Mesangial cell (primary cell): ENCODE data around the gene SMAD7. TPM values are rescaled to one million over a fixed set of nuclear protein-coding genes. Genes with fewer than 3 reads are reported as not detected.

Experiments used
- total RNA-seq: library from RNA; depleted of rRNA; stranded (reverse); fragments of >200 nt; gene quantifications from 2 replicates; pipeline ENCODE4 v1.2.3, GENCODE V29; 2015

Gene SMAD7, protein sequence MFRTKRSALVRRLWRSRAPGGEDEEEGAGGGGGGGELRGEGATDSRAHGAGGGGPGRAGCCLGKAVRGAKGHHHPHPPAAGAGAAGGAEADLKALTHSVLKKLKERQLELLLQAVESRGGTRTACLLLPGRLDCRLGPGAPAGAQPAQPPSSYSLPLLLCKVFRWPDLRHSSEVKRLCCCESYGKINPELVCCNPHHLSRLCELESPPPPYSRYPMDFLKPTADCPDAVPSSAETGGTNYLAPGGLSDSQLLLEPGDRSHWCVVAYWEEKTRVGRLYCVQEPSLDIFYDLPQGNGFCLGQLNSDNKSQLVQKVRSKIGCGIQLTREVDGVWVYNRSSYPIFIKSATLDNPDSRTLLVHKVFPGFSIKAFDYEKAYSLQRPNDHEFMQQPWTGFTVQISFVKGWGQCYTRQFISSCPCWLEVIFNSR
- total RNA-seq, result 38.1 and 50.6 TPM in 2 replicates

DNA sequence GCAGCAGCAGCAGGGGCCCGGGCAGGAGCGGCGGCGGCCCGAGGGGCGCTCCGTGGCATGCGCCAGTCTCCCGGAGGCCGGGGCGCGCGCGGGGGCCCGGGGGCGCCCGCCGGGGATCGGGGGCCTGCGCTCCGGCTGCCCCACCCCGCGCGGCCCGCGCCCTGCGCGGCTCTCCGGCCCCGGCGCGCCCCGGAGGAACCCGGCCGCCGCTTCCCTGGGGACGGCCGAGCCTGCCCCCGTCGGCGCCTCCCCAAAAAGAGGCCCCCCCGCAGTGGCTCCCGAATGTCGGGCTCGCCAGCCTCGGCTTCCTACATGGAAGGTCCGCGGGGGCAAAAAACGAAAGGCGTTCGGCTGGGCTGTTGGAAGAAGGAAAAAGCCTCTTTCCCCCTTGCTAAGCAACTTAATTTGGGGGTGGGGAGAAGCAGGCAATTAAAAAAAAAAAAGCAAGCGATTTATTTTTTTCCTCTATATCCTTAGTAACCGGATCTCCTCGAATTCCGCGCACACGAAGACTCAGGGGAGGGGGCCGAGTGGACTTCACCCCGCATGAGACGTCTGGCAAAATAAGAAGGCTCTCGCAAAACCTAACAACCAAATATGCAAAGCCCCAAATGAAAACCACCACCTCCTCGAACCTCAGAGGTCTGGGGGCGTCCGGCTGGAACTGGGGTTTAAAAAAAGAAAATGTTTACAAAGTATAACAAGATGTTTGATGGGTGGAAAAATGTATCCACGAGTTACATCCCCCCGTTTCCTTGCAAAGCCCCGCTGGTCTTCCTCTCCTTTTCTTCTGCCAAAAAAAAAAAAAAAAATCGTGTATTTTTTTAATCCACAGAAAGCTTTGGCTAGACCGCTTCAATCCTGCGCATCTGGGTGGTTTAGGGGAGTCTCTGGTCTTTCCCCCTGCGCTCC, at the start of gene SMAD7:
TSS of gene SMAD7 (minus strand) at position 430 of the 912 bp plus-strand sequence. CDS start 541 bp downstream, outside the sequence.

